GM13977 (cell line): ENCODE data around the gene GAS2.

Experiments used
- DNase-seq: peaks from one replicate; pipeline ENCODE4 v3.0.0; 2012; ENCODE audit warnings: low spot score
- CTCF ChIP-seq: IDR thresholded peaks from 2 replicates; pipeline ENCODE4 v1.5.1; 2012; ENCODE audit warnings: mild to moderate bottlenecking, control low read depth; ENCODE audit not compliant: insufficient read depth; ENCODE audit errors: extremely low read depth, missing control alignments
- in situ Hi-C: fragments of 300-500 bp; cut with MboI; formaldehyde crosslinking; loops from one replicate; pipeline ENCODE4 v1.12.0; 2022; ENCODE audit warnings: low sequenced_read_pairs, low pct_unique_long_range_greater_than_20kb, mixed read lengths, inconsistent platforms; ENCODE audit not compliant: unreplicated experiment

GAS2 gene

GRCh38 chr11:22733475-22734248 is 67.3 kb downstream of the GAS2 start:
- in situ Hi-C loops, result no loop called here
- no peak for TF ChIP-seq CTCF
- DNase-seq, result no peak

- in situ Hi-C loops, result no loop called here
- TF ChIP-seq CTCF, result no peak
- DNase-seq, result no peak
Observed at GRCh38 chr11:22734628-22735345, 68.4 kb downstream of the GAS2 start.

- TF ChIP-seq CTCF, result no peak
- in situ Hi-C loops, result no loop called here
- DNase-seq, result no peak
Observed at GRCh38 chr11:22742157-22742613, 75.8 kb downstream of the GAS2 start.

- TF ChIP-seq CTCF, result no peak
- in situ Hi-C loops, result no loop called here
- no peak for DNase-seq
Observed at GRCh38 chr11:22749536-22749935, 83.1 kb downstream of the GAS2 start.

- DNase-seq, result no peak
- in situ Hi-C loops, result no loop called here
- TF ChIP-seq CTCF, result no peak
Observed at GRCh38 chr11:22752908-22753310, 86.5 kb downstream of the GAS2 start.

- DNase-seq, result no peak
- no peak for TF ChIP-seq CTCF
- in situ Hi-C loops, result no loop called here
Observed at GRCh38 chr11:22753416-22753815, 87.0 kb downstream of the GAS2 start.
